Stimulated activated CD4-positive, alpha-beta T cell treated with anti-CD3 and anti-CD28 coated beads, TNF-alpha, amount 100 ng/mL, for 24 hours (primary cell): Measurements from ENCODE around the gene USP53.
"Not testable (repeated sequence)": the region's sequence is repeated elsewhere in the genome, so short reads cannot be mapped to it uniquely, and the experiment has no call there.

Experiments
- DNase-seq, 3 experiments: peaks; one replicate each; pipeline ENCODE4 v3.0.0-alpha.2; 2020; ENCODE audit warnings: low read depth in 3 of 3

Gene USP53

DNA sequence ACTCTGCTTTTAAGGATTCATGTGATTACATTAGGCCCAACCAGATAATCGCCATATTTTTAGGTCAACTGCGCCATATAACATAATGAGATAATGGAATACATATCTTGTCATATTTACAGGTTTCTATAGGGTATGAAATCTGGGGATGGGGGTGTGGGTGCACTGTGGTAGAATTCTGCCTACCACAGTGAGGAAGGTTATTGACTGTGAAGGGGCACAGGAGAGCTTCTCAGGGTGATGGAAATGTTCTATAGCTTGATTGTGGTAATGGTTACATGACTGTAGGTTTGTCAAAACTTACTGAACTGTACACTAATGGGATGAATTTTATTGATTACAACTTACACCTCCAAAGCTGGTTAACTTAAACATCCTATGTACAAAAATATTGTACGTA is 15.9 kb downstream of the USP53 start:
- DNase-seq, result no peak

GRCh38 chr4:119229908-119230687 is 17.6 kb downstream of the USP53 start:
- DNase-seq, result no peak

- no peak for DNase-seq
These were observed 19.0 kb downstream of the USP53 start for GRCh38 chr4:119231491-119231890.

DNA sequence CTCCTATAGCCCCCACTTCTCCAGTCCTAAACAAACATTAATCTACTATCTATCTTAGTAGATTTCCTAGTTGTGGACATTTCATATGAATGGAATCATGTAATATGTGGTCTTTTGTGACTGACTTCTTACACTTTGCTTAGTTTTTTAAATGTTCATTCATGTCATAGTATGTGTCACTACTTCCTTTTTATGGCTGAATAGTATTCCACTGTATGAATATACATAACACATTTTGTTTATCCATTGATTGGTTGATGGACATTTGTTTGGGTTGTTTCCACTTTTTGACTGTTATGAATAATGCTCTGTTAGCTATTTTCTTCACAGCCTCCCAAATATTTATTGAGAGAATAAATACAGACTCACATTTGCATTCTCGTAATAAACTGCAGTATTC is 19.8 kb downstream of the USP53 start:
- no peak for DNase-seq

DNA sequence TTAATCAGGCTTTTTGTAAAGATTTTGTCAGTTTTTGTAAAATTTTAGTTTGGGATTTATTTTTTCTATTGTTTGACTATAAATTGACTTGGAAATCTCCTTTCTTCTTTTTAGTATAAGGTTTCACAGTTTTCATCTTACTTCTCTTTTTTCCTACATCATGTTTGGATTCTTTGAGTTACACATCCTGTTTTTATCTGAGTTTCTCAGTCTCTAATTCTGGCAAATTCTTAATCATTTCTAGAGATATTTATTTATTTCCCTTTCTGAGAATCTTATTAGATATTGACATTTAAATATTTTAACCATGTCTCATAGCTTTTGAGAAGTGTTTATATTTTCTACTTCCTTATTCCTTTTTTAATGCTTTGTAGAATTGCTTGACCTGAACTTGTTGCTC is 20.7 kb downstream of the USP53 start:
- no peak for DNase-seq

GRCh38 chr4:119233750-119234149 is 21.2 kb downstream of the USP53 start:
- DNase-seq, result no peak

GRCh38 chr4:119237201-119237600 is 24.7 kb downstream of the USP53 start:
- no peak for DNase-seq

DNA sequence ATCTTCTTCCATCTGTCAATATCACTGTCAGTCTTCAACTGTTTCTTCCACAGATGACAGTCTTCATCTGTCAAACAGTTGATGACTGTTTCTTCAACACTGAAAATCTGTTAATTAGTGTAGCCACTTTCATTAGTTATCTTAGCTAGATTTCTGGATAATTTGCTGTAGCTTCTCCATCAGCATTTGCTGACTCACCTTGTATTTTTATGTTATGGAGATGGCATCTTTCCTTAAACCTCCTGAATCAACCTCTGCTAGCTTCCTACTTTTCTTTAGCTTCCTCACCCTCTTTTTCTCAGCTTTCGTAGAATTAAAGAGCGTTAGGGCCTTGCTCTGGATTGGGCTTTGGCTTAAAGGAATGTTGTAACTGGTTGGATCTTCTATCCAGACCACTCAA is 25.1 kb downstream of the USP53 start:
- no peak for DNase-seq

DNA sequence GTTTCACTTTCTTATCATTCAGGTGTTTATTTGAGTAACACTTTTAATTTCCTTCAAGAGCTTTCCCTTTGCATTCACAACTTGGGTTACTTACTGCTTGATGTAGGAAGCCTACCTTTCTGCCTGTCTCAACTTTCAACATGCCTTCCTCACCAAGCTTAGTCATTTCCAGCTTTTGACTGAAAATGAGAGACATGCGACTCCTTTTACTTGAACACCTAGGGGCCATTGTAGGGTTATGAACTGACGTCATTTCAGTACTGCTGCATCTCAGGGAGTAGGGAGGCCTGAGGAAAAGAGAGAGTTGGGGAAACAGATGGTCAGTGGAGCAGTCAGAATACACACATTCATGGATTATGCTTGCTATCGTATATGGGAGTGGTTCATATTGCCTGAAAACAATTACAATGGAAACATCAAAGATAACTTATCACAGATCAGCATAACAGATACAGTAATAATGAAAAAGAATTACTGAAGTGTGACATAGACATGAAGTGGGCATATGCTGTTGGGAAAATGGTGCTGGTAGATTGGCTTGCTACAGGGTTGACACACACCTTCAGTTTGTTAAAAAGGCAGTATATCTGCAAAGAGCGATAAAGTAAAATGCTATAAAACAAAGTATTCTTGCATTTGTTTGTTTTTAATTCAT is 25.7 kb downstream of the USP53 start:
- DNase-seq, result no peak

DNA sequence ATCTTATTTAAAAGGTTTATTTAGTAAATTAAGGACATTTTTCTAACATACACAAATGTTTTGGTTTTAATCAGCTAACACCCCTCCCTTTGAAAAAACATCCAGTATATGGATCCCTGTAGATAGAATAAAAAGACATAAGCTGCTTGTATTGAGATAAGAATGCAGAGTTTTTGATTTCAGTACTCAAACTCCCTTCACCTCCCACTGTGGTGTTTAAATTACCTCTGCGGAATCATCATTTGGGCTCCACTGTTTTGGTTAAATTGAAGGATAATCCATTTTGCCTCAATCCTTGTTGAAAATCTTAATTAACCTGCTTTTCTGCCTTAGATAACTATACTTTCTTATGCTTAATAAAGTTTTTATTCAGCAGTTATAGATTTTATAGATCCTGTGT is 27.6 kb downstream of the USP53 start:
- DNase-seq, result no peak

DNA sequence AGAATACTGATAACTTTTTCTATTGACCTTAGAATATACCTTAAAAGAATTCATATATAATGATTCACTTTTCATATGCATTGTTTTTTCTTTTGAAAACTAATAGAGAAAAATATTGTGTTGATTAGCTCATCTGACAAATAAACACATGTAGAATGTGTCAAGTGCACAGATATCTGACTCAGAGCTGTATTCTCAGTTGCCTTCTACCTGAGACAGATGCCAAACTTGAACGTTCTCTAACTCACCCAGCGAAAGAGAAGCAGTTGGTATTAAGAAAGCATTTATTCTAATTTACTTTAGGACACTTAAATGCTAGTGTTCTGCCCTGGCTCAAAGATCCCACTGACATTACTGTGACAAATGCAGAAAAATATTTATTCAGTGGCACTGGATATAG is 28.1 kb downstream of the USP53 start:
- no peak for DNase-seq

GRCh38 chr4:119242417-119242816 is 29.9 kb downstream of the USP53 start:
- no peak for DNase-seq

GRCh38 chr4:119243868-119244267 is 31.4 kb downstream of the USP53 start:
- no peak for DNase-seq

DNA sequence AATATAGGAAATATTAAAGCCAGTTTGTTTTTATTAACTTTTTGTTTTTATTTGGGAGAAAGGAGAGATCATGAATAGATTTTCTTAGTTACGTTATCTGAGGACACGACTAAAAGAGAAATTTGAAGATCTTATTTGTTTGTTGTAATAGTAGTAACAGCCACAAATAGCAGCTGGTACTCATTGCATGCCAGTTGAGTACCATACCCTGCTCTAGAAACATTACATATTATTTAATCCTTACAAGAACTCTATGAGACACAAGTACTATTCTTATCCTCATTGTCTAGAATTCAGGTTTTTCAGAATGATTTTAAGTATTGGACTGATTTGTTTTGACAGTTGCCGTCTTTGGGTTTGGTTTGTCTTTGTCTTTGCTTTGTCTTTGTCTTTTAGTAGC is 31.8 kb downstream of the USP53 start:
- DNase-seq, result no peak

- DNase-seq, result no peak
These were observed 32.3 kb downstream of the USP53 start for GRCh38 chr4:119244832-119245231.

DNA sequence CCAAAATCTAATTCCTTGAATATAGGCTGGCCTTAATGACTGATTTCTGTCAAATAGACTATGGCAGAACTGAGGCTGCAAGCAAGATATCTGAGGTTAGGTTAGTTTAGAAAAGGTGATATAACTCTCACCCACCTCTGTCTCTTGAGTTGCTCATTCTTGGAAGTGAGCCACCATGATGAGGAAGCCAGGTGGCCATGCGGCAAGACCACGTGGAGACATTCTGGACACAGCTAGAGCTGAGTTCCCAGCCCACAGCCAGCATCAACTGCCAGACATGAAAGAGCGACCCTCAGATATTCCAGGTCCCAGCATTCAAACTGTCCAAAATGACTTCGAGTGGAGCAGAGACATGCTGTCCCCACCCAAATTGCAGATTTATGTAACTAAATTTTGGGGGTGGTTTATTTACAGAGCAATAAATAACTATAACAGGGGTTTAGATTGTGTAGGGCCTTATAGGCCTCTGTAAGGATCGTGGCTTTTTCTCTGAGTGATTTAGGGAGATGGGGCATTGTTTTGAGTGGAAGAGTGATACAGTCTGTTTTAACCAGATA is 33.7 kb downstream of the USP53 start:
- DNase-seq, result no peak

GRCh38 chr4:119251037-119251436 is 38.5 kb downstream of the USP53 start:
- DNase-seq, result not testable (repeated sequence)

- DNase-seq, result not testable (repeated sequence)
These were observed 42.7 kb downstream of the USP53 start for GRCh38 chr4:119255223-119255622.

GRCh38 chr4:119260528-119260927 is 48.0 kb downstream of the USP53 start:
- no peak for DNase-seq

DNA sequence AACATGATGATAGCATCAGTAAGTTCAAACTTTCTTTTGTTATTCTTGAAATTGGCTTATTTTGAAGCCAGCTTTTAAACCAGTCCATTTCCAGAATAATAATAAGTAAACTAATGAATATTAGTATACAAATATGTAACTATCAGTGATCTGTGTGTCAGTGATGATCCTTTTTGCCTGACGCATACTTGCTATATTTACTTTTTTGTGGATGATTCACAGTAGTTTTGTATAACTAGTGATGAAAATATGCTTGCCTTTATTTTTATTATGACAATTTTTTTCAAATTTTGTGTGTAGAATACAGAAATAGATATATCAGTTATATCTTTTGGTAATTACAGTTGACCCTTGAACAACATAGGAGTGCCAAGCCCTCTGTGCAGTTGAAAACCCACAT is 49.5 kb downstream of the USP53 start:
- no peak for DNase-seq

- DNase-seq, result no peak
These were observed 52.2 kb downstream of the USP53 start for GRCh38 chr4:119264743-119265142.

DNA sequence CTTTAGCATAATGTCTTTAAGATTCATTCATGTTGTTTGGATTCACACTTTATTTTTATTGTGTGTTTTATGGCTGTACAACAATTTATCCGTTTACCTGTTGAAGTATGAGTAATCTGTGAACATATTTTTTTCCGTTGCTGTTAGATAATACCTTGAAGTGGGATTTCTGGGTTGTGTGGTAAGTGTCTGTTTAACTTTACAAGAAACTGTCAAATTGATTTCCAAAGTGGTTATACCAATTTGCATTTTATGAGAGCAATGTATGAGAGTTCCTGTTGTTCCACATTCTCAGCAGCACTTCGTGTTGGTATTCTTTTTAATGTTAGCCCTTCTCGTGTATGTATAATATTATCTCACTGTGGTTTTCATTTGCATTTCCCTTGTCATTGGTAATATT is 53.6 kb downstream of the USP53 start:
- no peak for DNase-seq

- DNase-seq, result no peak
These were observed 56.0 kb downstream of the USP53 start for GRCh38 chr4:119268466-119268865.
